ENCODE data around the gene ZNF440.
"Not testable (repeated sequence)": the region's sequence is repeated elsewhere in the genome, so short reads cannot be mapped to it uniquely, and the experiment has no call there.

Gene ZNF440
- 7.2 to 22.1 reads per million in 2 donors for total RNA-seq

- DNase-seq: peak; percentile 69
Measured at GRCh38 chr19:11814029-11814699, at the start of gene ZNF440. Gene ZNF440 (plus strand): TSS chr19:11814273. CDS start chr19:11814448, 175 bp downstream.

GRCh38 chr19:11766597-11767591 lies 47.2 kb upstream of the ZNF440 start, which contains the start of gene ZNF441:
Gene ZNF441 (plus strand): TSS chr19:11767000. CDS start chr19:11767194, 194 bp downstream.
- DNase-seq: peak; percentile 78

GRCh38 chr19:11767633-11768133 lies 46.4 kb upstream of the ZNF440 start:
- peak; percentile 4 for DNase-seq

GRCh38 chr19:11769995-11770394 lies 44.1 kb upstream of the ZNF440 start:
- DNase-seq: no peak

GRCh38 chr19:11771520-11771919 lies 42.6 kb upstream of the ZNF440 start:
- DNase-seq: not testable (repeated sequence)

GRCh38 chr19:11776669-11777068 lies 37.4 kb upstream of the ZNF440 start:
- DNase-seq: not testable (repeated sequence)

GRCh38 chr19:11780431-11781020 lies 33.5 kb upstream of the ZNF440 start:
- DNase-seq: no peak

- no peak for DNase-seq
Measured at GRCh38 chr19:11781295-11782057, 32.6 kb upstream of the ZNF440 start.

- DNase-seq: no peak
Measured at GRCh38 chr19:11783767-11784166, 30.3 kb upstream of the ZNF440 start.

- no peak for DNase-seq
Measured at GRCh38 chr19:11784356-11784755, 29.7 kb upstream of the ZNF440 start.

- no peak for DNase-seq
Measured at GRCh38 chr19:11787536-11787935, 26.5 kb upstream of the ZNF440 start.

GRCh38 chr19:11792942-11793341 lies 21.1 kb upstream of the ZNF440 start:
- DNase-seq: no peak

- DNase-seq: peak; percentile 63
Measured at GRCh38 chr19:11797491-11797890, 16.6 kb upstream of the ZNF440 start.

GRCh38 chr19:11798391-11799330 lies 15.4 kb upstream of the ZNF440 start, which contains the start of gene ZNF491:
Gene ZNF491 (plus strand): TSS chr19:11798523. CDS start chr19:11805954, 7,431 bp downstream.
- DNase-seq: peak; percentile 70

- no peak for DNase-seq
Measured at GRCh38 chr19:11806354-11807098, 7.5 kb upstream of the ZNF440 start.

GRCh38 chr19:11807099-11807380 lies 7.0 kb upstream of the ZNF440 start:
- no peak for DNase-seq

- no peak for DNase-seq
Measured at GRCh38 chr19:11813703-11814028, 407 bp upstream of the ZNF440 start.

GRCh38 chr19:11814700-11815035 lies 595 bp downstream of the ZNF440 start:
- no peak for DNase-seq

- DNase-seq: no peak
Measured at GRCh38 chr19:11821474-11822109, 7.5 kb downstream of the ZNF440 start.
